ENCODE measurements around the gene CPLX3. TPM values are rescaled to one million over a fixed set of nuclear protein-coding genes. Genes with fewer than 3 reads are reported as not detected.

The CPLX3 gene
- total and polyA plus RNA-seq, 2 of the 8 experiments (the other 6 are each of a cell fraction or from before 2014, with no cell fraction given), result 0.17 TPM; not detected in 1

DNA sequence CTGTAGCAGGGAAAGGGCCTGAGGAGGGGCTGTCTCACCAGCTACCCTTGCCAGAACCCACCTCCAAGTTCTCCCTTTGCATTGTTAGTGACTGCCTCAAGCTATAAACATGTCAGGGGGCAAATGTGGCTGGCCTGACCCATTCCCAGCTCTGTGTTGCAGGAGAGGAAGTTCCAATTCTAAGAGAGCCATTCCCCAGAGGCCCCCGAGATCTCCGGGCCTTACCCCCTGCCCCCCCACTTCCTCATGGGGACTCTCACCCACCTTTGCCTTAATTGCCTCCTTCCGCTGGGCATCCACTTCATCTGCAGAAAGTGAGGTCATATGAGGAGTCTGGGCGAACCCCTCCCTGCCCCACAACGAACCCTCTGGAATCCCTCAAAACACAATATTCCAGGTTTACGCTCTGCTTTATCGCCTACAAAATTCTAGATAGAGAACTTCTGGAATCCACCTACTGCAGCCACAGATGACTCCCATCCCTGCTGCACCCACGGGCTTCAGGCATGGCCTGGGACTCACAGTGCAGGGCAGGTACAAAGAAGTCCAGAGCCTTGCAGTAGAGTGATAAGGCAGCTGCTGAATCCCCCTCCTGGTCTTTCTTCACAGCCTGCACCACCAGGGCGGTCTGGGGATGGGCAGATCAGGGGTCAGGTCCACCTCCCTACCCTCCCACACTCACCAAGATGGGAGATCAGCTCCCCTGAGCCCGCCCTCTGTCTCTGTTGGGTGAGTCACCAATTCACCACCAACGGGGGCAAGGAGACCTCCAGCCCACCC, 12.5 kb downstream of the CPLX3 start:
- Histone ChIP-seq H3K9ac (replicated peaks in 1 of 4; ENCODE audit: extremely low read depth in 1 of 4, low read depth in 3 of 4, low read length in 3 of 4) (no peak overlapping the region), H3K4me2 (ENCODE audit: insufficient read depth in 1 of 2, low read depth in 2 of 2, low read length in 2 of 2) (no peak overlapping the region), H4K20me1 (replicated peaks in 1 of 2; ENCODE audit: control insufficient read depth in 1 of 2, insufficient read depth in 2 of 2, low read length in 2 of 2) (peaks cover 2% of the 10 kb centered on the region in 2 experiments), H4K8ac (ENCODE audit: extremely low read depth, insufficient read depth, low read length) (no peak overlapping the region), H4K5ac (ENCODE audit: insufficient read length, low read depth, low read length) (no peak overlapping the region), H2AFZ (ENCODE audit: low read length) (no peak overlapping the region), H3K79me2 (ENCODE audit: control insufficient read depth in 1 of 2, insufficient read depth in 2 of 2, low read length in 2 of 2) (no peaks in the 10 kb centered on the region), H2BK15ac (ENCODE audit: low read length) (no peak overlapping the region), H3K36me3 (ENCODE audit: control insufficient read depth in 2 of 4, insufficient read depth in 4 of 4, low read length in 3 of 4) (peaks cover 0 to 5% (median 2%) of the 10 kb centered on the region in 4 experiments; a peak in 3 of 8 replicates), H3K4me1 (replicated peaks in 1 of 4; ENCODE audit: control insufficient read depth in 3 of 4, insufficient read depth in 4 of 4, low read length in 3 of 4) (peaks cover 0 to 14% (median 9%) of the 10 kb centered on the region in 4 experiments; a peak in 6 of 7 replicates), H3K14ac (ENCODE audit: insufficient read length) (no peak overlapping the region), H2AK5ac (ENCODE audit: low read depth, low read length) (no peak overlapping the region), H2BK20ac (ENCODE audit: low read length) (no peak overlapping the region), H3K4me3 (ENCODE audit: extremely low read depth in 1 of 4, insufficient read depth in 2 of 4, low read depth in 3 of 4, low read length in 4 of 4) (no peak overlapping the region), H3K79me1 (ENCODE audit: low read depth, low read length) (0 out of 2 replicates have a peak, but pooled peaks cover 2% of the 10 kb centered on the region), H3K27ac (ENCODE audit: low read depth, low read length) (no peak overlapping the region), H3K4ac (replicated peaks; ENCODE audit: insufficient read length, low read depth, low read length) (no peak overlapping the region), H4K91ac (replicated peaks; ENCODE audit: insufficient read length, low read length) (no peak overlapping the region), H2BK120ac (replicated peaks; ENCODE audit: low read depth, low read length) (no peak overlapping the region), H3K23ac (ENCODE audit: insufficient read length) (no peak overlapping the region), H3K23me2 (ENCODE audit: low read depth, low read length) (peaks cover 7% of the 10 kb centered on the region; the same call in 1 of the 2 replicates), H3K27me3 (replicated peaks in 1 of 4; ENCODE audit: control insufficient read depth in 3 of 4, extremely low read depth in 1 of 4, insufficient read depth in 3 of 4, low read length in 3 of 4) (no peaks in the 10 kb centered on the region), H2BK5ac (ENCODE audit: low read depth, low read length) (no peak overlapping the region), H3K56ac (replicated peaks; ENCODE audit: insufficient read length, low read depth, low read length) (no peak overlapping the region), H3K18ac (ENCODE audit: extremely low read depth, low read length) (no peak overlapping the region), H3K9me3 (ENCODE audit: insufficient read depth in 2 of 2, low read depth in 1 of 2, low read length in 1 of 2) (no peaks in the 10 kb centered on the region), H2BK12ac (ENCODE audit: low read depth, low read length) (no peak overlapping the region)
- DNase-seq (ENCODE audit: low read depth in 1 of 2, low spot score in 2 of 2) (no peak), FAIRE-seq (no peak)
- ChIA-PET CTCF (ENCODE audit: partially characterized antibody) (interaction anchor here (0.5 to 6.6 kb wide), 17 partner anchors 10 to 207 kb away, joined by 3 to 52 read pairs (median 5); partner anchors contain the start of gene CPLX3), POLR2A (ENCODE audit: partially characterized antibody) (interaction anchor here (0.9 kb wide), 1 partner anchor 16 kb away, joined by 3 read pairs; no protein-coding TSS in a partner anchor)
- 84% methylated on average over 7 of the region's 11 CpGs; no CpG with 5 or more reads in 1 of the 2 experiments for WGBS, 2 experiments (ENCODE audit: extremely low coverage in 1 of 2, insufficient coverage in 1 of 2, insufficient read length in 1 of 2, insufficient replicate concordance in 2 of 2, low coverage in 1 of 2, low lambda C conversion rate in 2 of 2, missing lambda C conversion rate in 1 of 2)
- no peak for TF ChIP-seq POLR2A (IDR thresholded peaks at IDR 0.05; ENCODE audit: control extremely low read depth in 1 of 2, low read depth in 2 of 2, low read length in 2 of 2)
- TF ChIP-seq GTF2F1 (IDR thresholded peaks at IDR 0.05; ENCODE audit: borderline replicate concordance, low read depth, low read length), result no peak
- TF ChIP-seq SIRT6 (IDR thresholded peaks at IDR 0.05; ENCODE audit: low read length), result no peak
- no peak for TF ChIP-seq CBX5 (IDR thresholded peaks at IDR 0.05; ENCODE audit: low read depth, low read length)
- TF ChIP-seq ZNF274 (IDR thresholded peaks at IDR 0.05; ENCODE audit: borderline replicate concordance, extremely low read depth, low read length), result no peak
- TF ChIP-seq KDM4A (IDR thresholded peaks at IDR 0.05; ENCODE audit: low read depth, low read length, severe bottlenecking), result no peak
- TF ChIP-seq TCF12 (IDR thresholded peaks at IDR 0.05; ENCODE audit: low read depth, low read length), result no peak

All from H1 (cell line).